K562 (cell line): ENCODE data around the gene KCNN4.

ENCODE experiments used
- CAMTA2 ChIP-seq: fragments of 250-450 bp; sonication (Bioruptor Pico); conservative IDR thresholded peaks from 2 replicates; pipeline ENCODE4 v1.5.1; 2022
- CCAR2 ChIP-seq: fragments of 200-400 bp; formaldehyde crosslinking; IDR thresholded peaks from 2 replicates; pipeline ENCODE4 v1.6.1; 2017; ENCODE audit warnings: mild to moderate bottlenecking, low read depth, low read length
- CEBPB ChIP-seq: fragments of 450-650 bp; IDR thresholded peaks from 2 replicates; pipeline ENCODE4 v1.6.1; 2016; ENCODE audit warnings: missing genetic modification characterization, missing compliant biosample characterization
- CTCF ChIP-seq, 3 experiments: IDR thresholded peaks in 2 of 3; conservative IDR thresholded peaks in 1 of 3; 2 replicates each; pipeline ENCODE4 v1.5.1; 2011 to 2012; ENCODE audit warnings: low read length in 3 of 3, mild to moderate bottlenecking in 3 of 3, control low read depth in 2 of 3, improper control_type of control experiment in 1 of 3, inconsistent platforms in 1 of 3, low read depth in 1 of 3, mixed read lengths in 1 of 3, moderate library complexity in 1 of 3; ENCODE audit not compliant: insufficient read depth in 2 of 3
- ELF1 ChIP-seq: fragments of 200-800 bp; sonication (Bioruptor generic); IDR thresholded peaks from 2 replicates; pipeline ENCODE4 v1.6.1; 2016; ENCODE audit warnings: missing genetic modification characterization, missing compliant biosample characterization
- EP300 ChIP-seq: IDR thresholded peaks from 2 replicates; pipeline ENCODE4 v1.6.1; 2012; ENCODE audit warnings: low read length, improper control_type of control experiment
- FOS ChIP-seq: IDR thresholded peaks from 3 replicates; pipeline ENCODE4 v1.6.1; 2011; ENCODE audit not compliant: insufficient read length; ENCODE audit errors: extremely low read depth
- POLR2A ChIP-seq: fragments of 450-650 bp; conservative IDR thresholded peaks from 2 replicates; pipeline ENCODE4 v1.6.1; 2016
- SMC3 ChIP-seq: conservative IDR thresholded peaks from 2 replicates; pipeline ENCODE4 v1.6.1; 2011; ENCODE audit warnings: low read depth, low read length, improper control_type of control experiment; ENCODE audit not compliant: insufficient read depth
- SNAPC5 ChIP-seq: fragments of 250-450 bp; sonication (Bioruptor Pico); IDR thresholded peaks from 2 replicates; pipeline ENCODE4 v1.8.0; 2021; ENCODE audit warnings: moderate library complexity, mild to moderate bottlenecking, inconsistent platforms
- SP1 ChIP-seq: sonication (generic); formaldehyde crosslinking; IDR thresholded peaks from 2 replicates; pipeline ENCODE4 v1.8.1; 2022; ENCODE audit warnings: mild to moderate bottlenecking, missing genetic modification reagents
- U2AF1 ChIP-seq: fragments of 200-400 bp; formaldehyde crosslinking; optimal IDR thresholded peaks from 2 replicates; pipeline ENCODE3; 2017; ENCODE audit warnings: mild to moderate bottlenecking, low read depth, low read length, moderate library complexity
- U2AF2 ChIP-seq: fragments of 200-400 bp; formaldehyde crosslinking; optimal IDR thresholded peaks from 2 replicates; pipeline ENCODE3; 2017; ENCODE audit warnings: low read depth, mild to moderate bottlenecking, low read length
- TF ChIP-seq, protein P1 (sequence below): fragments of 250-450 bp; sonication (Bioruptor Pico); IDR thresholded peaks from 2 replicates; pipeline ENCODE4 v1.5.0; 2020; ENCODE audit warnings: mild to moderate bottlenecking, borderline replicate concordance

DNA sequence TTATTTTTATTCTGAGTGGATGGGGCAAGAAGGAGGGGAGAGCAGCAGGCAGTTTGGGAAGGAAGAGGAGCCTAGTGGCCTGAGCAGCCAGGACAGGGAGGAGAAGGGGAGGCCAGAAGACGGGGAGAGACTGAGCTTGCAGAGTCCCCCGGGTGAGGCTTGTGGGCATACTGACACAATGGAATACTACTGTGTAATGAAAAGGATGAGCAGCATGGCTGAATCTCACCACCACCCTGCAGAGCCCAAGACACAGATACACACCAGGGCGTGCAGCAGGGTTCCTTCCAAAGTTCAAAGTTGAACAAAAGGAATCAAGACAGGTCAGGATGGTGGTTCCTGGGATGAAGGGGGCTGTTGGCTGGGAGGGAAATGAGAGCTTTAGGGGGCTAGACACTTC is 18.0 kb downstream of the KCNN4 start:
- TF ChIP-seq, protein P1, sequence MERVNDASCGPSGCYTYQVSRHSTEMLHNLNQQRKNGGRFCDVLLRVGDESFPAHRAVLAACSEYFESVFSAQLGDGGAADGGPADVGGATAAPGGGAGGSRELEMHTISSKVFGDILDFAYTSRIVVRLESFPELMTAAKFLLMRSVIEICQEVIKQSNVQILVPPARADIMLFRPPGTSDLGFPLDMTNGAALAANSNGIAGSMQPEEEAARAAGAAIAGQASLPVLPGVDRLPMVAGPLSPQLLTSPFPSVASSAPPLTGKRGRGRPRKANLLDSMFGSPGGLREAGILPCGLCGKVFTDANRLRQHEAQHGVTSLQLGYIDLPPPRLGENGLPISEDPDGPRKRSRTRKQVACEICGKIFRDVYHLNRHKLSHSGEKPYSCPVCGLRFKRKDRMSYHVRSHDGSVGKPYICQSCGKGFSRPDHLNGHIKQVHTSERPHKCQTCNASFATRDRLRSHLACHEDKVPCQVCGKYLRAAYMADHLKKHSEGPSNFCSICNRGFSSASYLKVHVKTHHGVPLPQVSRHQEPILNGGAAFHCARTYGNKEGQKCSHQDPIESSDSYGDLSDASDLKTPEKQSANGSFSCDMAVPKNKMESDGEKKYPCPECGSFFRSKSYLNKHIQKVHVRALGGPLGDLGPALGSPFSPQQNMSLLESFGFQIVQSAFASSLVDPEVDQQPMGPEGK (CRISPR knock-in tag) = no peak
- TF ChIP-seq CTCF (IDR thresholded peaks at IDR 0.05 in 2 of 3, conservative IDR thresholded peaks at IDR 0.05 in 1 of 3; ENCODE audit: insufficient read depth in 2 of 3, low read depth in 1 of 3, low read length in 3 of 3) = no peak
- TF ChIP-seq CAMTA2 (CRISPR knock-in tag) = no peak
- no peak for TF ChIP-seq CCAR2
- no peak for TF ChIP-seq EP300
- no peak for TF ChIP-seq U2AF2
- TF ChIP-seq SNAPC5 (CRISPR knock-in tag) = no peak
- TF ChIP-seq SP1 = no peak
- TF ChIP-seq U2AF1 = no peak
- TF ChIP-seq SMC3 = no peak
- no peak for TF ChIP-seq FOS
- no peak for TF ChIP-seq POLR2A
- TF ChIP-seq ELF1 (tag) = no peak
- TF ChIP-seq CEBPB (tag) = no peak
